ENCODE results near the gene C4orf50.
"Not testable (repeated sequence)": the region's sequence is repeated elsewhere in the genome, so short reads cannot be mapped to it uniquely, and the experiment has no call there.

Gene C4orf50

DNA sequence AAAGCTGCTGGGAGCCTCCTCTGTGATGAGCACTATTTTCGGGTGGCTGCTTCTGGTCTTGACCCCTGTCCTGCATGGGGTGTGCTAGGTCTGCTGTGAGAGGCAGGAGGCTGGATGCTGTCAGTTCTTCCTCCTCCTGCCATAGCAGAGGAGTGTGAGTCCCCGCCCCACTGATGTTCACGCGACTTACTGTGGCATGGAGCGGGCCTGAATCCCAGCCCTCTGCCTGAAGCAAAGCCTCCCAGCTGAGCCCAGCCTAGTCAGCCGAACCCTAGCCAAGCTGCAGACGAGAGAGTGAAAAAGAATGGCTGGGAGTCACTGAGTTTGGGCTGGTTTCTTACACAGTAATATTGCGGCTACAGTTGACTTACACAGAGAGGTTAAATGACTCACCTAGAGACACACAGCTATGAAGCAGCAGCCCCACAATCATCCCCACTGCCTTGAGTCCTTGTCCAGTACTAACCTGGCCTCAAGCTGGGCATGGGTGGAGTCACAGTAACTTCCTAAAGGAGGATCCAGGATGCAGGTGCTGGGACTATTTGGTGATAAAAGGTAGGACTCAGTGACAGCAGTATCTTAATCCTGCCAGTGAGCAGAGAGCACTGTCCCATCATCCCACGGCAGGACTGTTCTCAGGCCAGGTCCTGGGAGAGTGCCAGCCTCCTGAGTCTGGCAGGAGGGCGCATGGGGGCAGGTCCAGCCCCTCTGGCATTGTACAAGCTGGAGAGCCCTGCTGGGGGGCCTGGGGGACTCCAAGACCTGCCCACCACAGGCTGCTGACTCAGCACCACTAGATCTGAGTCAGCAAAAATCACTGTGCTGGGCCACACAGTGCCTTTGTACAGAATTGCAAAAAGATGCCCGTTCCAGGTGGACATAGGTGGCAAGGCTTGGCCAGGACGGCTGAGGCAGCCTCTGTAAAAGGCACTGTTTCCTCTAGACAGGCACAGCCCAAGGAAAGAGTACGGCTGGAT, 65.0 kb downstream of the C4orf50 start:
- in situ Hi-C loops (cut with MboI; ENCODE audit: low sequenced_read_pairs) = no loop called here

DNA sequence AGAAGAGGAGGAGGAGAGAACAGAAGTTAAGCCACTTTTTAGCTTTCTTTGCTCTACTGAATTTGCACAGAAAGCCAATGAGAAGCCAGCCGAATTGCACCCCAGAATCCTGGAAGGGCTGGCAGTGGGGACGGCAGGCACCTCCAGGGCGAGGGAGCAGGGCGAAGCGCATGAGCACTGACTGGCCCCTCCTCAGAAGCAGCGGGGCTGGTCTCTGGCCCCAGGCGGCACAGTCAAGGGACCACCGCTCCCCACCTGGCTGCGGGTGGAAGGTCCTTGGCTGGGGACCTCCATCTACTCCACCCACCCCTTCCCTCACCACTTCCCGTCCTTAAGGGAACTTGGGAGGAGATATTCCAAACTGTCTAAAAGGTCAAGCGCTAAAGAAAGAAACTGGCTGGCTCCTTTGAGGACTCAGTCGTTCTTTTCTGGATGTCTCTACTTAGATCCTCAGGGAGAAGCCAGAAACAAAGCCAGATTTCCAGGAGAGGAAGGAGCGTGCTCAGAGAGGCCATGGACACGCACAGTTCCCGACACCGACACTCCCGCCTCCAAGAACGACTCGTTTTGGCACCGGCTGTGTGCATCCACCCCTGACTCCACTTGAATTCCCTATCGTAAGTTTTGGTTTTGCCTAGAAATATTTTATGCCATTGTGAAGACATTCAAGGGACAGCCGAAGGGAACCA, 65.8 kb downstream of the C4orf50 start:
- in situ Hi-C loops (cut with MboI; ENCODE audit: low sequenced_read_pairs) = no loop called here

DNA sequence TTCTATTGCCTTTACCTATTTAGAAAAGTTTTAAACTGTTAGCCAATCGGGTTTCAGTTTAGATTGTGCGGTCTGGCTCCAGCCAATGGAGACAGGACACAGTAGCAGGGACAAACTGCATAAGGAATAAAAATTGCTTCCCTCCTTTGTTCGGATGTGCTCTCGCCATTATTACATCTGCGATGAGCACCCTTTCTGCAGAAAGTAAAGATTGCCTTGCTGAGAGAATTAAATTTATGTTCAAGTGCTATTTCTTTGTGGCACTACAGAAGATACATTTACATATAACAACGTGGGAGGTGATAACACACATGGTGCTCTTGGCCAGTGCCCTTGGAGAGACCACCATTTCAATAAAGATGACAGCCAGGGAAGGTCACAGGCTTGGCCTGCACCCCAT, 71.6 kb downstream of the C4orf50 start:
- in situ Hi-C loops (cut with MboI; ENCODE audit: low sequenced_read_pairs) = not testable (repeated sequence)

DNA sequence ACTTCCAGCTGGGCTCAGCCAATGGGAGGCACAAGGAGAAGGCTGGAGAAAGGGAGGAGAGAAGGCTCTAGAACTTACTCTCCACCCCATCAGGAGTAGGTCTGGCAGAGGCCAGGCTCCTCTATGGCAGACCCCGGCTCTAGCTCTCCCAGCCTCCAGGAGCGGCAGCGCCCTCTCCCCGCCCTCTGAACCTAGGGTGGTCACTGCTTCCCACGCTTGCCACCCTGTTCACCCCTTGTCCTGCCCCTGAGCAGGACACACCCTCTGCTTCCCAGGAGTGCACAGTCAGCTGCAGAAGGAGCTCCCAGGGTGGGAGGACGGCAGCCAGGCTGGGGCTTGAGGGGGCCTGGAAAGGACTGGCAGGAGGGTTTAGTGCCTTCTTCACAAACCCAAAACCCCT, 72.3 kb downstream of the C4orf50 start:
- in situ Hi-C loops (cut with MboI; ENCODE audit: low sequenced_read_pairs) = no loop called here

DNA sequence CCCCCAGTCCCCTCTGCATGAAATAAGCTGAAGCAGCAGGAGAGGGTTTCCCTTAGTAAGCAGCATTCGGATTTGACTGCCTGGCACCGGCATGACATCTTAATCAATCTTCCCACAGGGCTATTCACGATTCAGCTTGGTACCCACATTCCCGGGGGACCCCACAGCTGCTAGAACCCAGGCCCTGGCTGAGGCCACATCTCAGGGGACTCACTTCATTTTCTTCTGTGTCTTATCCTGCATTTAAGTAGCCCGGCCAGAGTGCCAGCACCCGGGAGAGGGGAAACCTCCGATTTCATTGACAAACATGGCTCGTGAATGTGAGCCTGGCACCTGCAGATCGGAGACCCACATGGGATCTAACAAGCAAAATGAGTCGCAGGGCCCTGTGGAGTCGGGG, 73.1 kb downstream of the C4orf50 start:
- in situ Hi-C loops (cut with MboI; ENCODE audit: low sequenced_read_pairs) = no loop called here

DNA sequence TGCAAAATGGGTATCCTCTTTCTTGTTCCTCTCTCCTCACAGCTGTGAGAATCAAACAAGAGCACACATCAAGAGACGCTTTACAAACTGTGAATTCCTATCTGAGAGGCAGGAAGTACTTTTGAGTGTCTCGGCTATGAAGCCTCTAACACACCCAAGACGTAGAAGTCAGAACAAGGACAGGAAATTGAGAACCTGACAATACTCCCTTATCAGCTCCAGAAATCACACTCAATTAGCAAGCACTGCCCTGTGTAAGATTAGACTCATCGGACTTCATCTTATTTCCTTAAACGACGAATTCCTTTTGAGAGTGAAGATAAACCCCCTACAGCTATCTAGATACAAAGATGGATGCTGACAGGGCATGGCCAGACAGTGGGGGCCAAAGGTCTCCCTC, 74.7 kb downstream of the C4orf50 start:
- in situ Hi-C loops (cut with MboI; ENCODE audit: low sequenced_read_pairs) = no loop called here

DNA sequence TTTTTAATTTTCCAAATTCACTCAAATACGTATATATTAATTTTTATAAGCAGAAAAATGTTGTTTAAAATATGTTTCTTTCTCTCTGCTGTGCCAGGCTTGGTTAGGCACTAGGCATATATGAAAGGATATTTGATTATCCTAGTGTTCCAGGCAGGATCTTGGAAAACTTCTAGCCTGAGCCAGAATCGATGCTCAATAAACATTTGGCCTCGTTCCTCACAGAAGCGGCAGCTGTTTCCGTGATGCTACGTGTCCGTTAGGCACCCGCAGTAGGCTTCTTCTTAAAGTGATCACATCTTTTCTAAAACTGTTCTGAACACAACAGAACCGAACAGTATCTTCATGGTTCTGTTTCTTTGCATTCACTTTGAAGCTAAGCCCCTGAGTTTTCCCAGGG, 75.3 kb downstream of the C4orf50 start:
- in situ Hi-C loops (cut with MboI; ENCODE audit: low sequenced_read_pairs) = no loop called here

DNA sequence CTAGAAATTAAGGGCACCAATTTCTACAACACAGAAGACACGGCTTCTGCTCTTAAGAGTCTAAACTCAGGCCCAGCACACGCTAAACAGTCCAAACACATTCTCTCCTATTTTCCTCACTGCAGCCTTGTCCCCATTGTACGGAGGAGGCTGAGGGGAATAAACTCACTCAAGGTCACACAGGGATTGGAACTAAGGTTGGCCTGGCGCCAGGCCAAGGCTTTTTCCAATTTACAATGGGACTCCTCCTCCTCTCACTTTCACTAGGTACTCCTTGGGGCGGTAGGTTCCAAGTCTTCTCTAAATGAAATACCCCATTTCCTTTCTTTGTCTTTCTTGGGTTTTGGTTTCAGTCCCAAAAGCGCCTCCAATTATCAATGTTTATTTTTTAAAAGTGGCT, 76.6 kb downstream of the C4orf50 start:
- in situ Hi-C loops (cut with MboI; ENCODE audit: low sequenced_read_pairs) = no loop called here

DNA sequence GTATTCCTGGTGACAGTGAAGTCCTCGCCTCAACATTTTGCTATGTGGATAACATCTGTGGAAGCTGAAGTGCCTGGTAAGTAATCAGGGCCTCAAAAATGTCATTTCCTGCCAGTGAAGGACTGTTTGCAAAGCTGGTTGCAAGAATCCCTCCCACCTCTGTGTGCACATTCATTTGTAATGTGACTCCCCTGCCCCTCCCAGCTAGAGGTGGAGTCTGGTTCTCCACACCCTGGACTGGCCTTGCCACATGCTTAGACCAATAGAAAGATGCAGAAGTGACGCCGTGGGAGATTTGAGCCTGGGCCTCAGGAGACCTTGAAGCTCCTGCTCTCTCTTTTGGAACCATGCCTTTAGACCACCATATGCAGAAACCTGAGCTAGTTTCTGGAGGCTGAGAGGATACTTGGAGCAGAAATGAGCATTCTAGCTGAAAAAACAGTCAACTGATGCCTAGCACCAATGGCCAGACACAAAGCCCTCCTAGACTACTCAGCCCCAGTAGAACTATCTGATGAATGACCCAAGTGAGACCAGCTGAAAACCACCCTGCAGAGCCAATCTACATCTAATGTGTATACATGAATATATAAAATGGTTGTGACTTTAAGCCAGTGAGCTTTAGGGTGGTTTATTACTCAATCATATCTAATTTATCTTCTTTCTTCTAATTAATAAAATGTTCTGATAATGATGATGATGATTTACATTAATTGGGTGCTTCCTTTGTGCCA, 77.6 kb downstream of the C4orf50 start:
- in situ Hi-C loops (cut with MboI; ENCODE audit: low sequenced_read_pairs) = no loop called here

DNA sequence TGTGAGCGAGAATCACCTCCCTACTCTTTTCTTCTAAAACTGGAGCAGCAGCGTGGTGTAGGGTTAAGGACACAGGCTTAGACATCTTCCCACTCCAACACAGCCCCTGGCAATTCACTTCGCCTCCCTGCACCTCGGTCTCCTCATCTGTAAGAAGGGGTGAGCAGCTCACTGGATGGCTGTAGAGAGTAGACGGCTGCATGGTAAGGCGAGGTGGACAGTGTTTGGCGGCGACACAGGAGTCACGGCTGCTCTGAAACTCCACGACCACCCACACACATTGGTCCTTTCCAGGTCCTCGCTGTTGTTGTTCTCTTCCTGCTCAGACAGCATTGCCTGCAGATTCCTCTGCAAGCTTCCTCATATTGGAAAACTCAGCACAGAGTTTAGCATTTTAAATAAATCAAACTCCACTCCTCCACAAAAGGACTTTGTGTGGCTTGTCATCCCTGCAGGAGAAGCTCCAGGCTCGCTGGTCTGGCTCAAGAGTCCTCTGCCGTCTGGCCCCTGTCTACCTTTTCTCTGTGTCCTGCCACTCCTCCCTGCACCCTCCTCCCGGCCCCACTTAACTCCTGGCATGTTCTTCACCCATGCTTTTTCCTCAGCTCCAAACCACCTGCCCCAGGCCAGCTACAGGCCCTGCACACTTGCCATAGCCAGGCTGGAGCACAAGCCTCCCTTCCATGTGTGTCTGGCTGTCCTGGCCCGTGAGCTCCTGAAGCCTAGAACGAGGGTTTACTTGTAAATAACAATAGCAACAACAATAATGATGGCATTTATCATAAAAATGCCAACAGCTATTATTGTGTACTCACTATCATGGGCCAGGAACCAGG, 84.0 kb downstream of the C4orf50 start:
- in situ Hi-C loops (cut with MboI; ENCODE audit: low sequenced_read_pairs) = no loop called here

DNA sequence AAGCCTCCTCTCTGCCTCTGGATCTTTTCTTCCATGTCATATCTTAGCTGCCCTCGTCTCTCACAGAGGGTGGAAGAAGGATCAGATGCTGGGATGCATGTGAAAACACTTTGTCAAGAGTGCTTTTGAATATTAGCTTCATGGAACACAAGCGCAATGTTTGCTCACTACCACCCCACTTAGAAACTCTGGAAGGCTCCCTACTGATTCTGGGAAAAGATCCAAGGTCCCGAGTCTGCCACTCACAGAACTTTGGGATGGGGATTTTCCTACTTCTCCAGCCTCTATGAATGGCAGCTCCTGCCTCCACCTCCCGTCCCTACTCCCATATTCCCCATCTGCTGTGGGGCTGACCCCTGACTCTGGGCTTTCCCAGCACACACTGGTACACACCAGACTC, 85.1 kb downstream of the C4orf50 start:
- in situ Hi-C loops (cut with MboI; ENCODE audit: low sequenced_read_pairs) = no loop called here

DNA sequence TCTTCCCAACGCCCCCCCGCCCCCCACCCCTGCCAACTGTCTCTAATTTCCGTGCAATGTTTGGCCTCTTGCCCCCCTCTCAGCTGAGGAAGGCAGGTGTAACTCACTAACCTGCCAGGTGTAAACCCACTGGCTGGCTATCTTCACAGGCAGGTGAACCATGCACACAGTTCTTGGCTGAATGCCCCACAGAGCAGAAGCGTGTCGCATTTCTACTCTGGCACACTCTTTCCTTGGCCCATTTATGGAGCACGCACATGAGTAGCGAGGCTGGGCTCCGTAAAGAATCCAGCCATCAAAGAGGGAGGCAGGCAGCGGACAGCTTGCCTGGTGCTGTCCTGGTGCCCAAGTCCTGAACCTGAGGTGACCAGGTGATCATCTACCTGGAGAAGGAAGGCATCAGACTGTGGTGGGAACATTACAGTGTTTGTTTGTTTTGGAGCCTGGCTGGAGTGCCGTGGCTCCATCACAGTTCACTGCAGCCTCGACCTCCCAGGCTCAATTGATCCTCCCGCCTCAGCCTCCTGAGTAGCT, 86.1 kb downstream of the C4orf50 start:
- in situ Hi-C loops (cut with MboI; ENCODE audit: low sequenced_read_pairs) = no loop called here

DNA sequence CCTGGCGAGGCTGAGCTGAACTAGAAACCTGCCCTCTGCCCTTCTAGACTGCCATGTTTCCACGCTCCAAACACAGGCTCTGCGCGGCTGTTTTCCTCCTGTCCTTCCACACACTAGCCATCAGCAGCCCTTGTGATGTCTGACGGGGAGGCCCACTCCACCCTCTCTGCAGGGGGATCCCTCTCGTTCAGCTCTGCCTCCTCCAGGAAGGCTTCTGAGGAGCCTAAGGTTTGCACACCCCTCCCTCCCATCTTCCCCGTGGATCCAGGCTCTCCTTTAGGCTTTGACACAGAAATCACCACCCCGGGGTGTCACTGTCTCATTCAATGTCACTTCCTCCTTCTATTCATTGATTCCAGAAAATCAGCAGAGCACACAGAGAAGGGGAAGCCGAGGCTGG, 86.7 kb downstream of the C4orf50 start:
- in situ Hi-C loops (cut with MboI; ENCODE audit: low sequenced_read_pairs) = no loop called here

DNA sequence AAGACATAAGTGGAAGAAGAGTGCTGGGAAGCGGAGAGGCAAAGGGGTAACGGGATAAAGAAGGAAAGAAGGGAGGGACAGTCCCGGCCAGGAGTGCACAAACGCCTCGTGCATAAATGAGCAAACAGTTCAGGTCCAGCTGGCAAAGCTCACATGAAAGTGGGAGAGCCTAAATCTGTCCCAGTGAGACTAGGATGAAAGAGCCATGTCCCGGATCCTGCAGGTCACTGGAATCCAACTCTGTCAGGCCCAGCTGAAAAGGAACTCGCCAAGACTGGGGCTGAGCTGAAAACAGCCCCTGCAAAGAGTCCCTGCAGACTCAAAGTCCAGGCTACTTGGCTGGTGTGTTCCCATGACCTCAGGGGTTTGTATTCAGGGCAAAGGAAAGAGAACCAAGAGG, 87.4 kb downstream of the C4orf50 start:
- in situ Hi-C loops (cut with MboI; ENCODE audit: low sequenced_read_pairs) = no loop called here

DNA sequence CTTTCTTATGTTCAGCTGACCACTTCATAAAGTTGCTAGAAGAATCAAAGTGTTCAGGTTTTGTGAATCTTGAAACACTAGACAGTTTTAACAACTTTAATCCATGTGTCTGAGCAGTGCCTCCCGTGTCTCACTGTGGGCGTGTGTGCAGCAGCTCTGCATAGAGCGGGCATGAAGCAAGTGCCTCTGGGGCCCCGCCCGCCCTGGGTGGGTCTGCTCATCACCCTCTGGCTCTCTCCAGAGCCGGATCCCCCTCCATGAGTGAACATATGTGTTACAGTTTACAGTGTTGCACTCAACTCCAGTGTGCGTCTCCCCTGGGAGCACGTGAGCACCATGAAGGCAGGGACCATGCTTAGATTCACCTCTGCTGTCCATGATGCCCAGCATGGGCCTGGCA, 87.8 kb downstream of the C4orf50 start:
- in situ Hi-C loops (cut with MboI; ENCODE audit: low sequenced_read_pairs) = no loop called here

DNA sequence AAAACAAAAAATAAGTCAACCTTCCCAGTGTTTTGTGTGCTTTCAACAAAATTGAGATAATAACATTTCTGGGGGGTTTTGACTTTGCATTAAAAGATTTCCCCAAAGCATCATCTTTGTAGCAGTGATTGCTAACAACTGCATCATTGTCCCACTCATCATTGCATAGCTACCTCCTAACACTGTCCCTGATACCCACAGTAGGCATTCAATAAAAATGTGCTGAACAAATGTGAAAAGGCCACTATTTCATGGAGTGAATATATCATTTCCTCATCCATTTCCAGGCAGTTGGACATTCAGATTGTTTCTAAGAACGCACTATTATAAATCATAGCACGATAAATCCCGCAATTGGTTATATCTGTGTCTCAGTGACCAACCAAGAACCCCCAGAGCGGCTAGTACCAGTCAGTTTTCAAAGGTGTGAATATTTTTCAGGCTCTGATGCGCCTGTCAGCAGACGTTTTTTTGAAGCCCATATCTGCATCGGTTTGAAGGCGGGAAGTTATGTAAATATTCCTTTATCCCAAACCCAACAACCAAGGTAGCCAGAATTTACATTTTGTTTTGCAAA, 89.3 kb downstream of the C4orf50 start:
- in situ Hi-C loops (cut with MboI; ENCODE audit: low sequenced_read_pairs) = no loop called here

DNA sequence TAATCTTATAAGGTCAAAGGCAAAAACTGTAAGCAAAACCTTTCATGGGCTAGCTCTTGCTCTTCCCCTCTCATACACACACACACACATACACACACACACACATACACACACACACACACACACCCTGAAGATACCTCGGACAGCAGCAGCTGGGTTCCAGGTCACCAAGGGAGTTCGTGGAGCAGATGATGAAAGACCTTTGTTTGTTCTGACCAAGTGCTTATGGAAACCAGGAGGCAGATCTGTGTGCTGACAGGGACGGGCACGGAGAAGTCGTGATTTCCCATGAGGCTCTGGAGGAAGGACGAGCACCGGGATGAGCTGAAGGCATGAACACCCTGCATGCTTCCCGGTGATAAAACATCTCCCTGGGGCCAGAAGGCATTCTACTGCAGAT, 90.0 kb downstream of the C4orf50 start:
- in situ Hi-C loops (cut with MboI; ENCODE audit: low sequenced_read_pairs) = no loop called here

DNA sequence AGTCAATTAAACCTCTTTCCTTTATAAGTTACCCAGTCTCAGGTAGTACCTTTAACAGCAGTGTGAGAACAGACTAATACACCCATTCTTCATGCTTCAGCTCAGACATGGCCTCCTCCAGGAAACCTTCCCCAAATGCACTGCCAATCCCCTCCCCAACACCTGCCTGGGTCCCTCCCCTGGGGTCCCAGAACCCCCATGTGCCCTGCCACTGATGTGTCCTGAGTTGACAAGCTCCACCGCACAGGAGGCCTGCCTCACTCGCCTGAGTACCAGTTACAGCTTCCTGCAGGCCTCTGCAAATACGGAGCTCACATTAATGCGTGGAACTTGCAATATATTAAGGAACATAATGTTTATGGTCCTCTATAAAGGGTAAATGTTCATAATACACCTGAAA, 90.5 kb downstream of the C4orf50 start:
- in situ Hi-C loops (cut with MboI; ENCODE audit: low sequenced_read_pairs) = no loop called here

DNA sequence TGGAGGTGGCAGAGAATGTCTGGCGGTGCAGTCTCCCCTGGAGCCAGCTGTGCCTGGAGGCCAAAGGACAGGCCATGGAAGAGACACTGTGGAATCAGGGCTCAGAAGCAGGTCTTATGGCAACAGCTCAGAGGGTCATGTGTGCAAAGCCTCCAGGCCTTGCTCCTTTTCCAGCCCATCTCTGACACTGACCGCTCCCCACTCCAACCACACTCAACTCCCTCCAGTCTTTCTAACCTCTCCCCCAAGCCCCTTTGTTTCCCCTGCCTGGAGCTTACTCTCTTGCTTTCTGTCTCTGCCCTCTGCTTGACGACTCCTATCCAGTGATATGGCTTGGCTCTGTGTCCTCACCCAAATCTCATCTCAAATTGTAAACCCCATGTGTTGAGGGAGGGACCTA, 91.1 kb downstream of the C4orf50 start:
- in situ Hi-C loops (cut with MboI; ENCODE audit: low sequenced_read_pairs) = no loop called here

DNA sequence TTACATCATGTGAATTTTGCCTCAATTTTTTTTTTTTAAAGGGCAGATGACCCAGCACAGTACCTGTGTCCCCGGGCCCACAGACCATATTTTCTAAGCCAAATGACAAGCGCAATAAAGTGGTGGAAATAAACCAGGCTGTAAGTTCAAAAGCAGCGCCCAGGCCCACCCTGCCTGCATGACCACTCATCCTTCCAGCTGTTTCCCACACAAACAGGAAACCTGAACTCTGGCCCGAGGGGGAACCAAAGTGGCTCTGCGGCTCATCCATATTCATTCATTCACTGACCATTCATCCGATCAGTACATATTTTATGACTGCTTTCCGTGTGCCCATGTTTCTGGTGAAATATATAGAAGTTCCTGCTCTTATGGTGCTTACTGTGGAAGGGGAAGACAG, 91.6 kb downstream of the C4orf50 start:
- in situ Hi-C loops (cut with MboI; ENCODE audit: low sequenced_read_pairs) = no loop called here
